Esophagus squamous epithelium (tissue), 4 donors: ENCODE results near the gene LHCGR.

Experiments used
- CTCF ChIP-seq, 6 experiments: fragments of 450-650 bp in 4 of 6; fragments of 200-600 bp in 2 of 6; sonication (generic) in 2 of 6; IDR thresholded peaks; one replicate each; pipeline ENCODE4 v1.5.1; 2016 to 2019; ENCODE audit warnings: antibody characterized with exemption in 6 of 6, mild to moderate bottlenecking in 4 of 6, moderate library complexity in 4 of 6
- POLR2A ChIP-seq, 4 donors: fragments of 450-650 bp; IDR thresholded peaks; one replicate each; pipeline ENCODE4 v1.6.1; 2017; ENCODE audit warnings: antibody characterized with exemption in 4 of 4, mild to moderate bottlenecking in 4 of 4, moderate library complexity in 3 of 4

- no peak for TF ChIP-seq CTCF (IDR thresholded peaks at IDR 0.05)
- no peak for TF ChIP-seq POLR2A (IDR thresholded peaks at IDR 0.05)
Measured at GRCh38 chr2:48768669-48769068, 13.1 kb upstream of the LHCGR start.
